Cerebellar nuclear complex (tissue), 1 donor: ENCODE measurements around the gene LINC01488.

Source experiments
- DNase-seq, 2 experiments: peaks; one replicate each; lab custom pipeline; 2025; lab: John Stamatoyannopoulos, UW

LINC01488 gene

GRCh38 chr11:69445131-69445470, 36.4 kb upstream of the LINC01488 start:
- DNase-seq, result no peak

GRCh38 chr11:69446108-69446507, 35.4 kb upstream of the LINC01488 start:
- DNase-seq, result no peak

- no peak for DNase-seq
Observed at GRCh38 chr11:69447786-69448185, 33.7 kb upstream of the LINC01488 start.

GRCh38 chr11:69448471-69449284, 32.8 kb upstream of the LINC01488 start:
- no peak for DNase-seq

- DNase-seq, result no peak
Observed at GRCh38 chr11:69449320-69450063, 32.0 kb upstream of the LINC01488 start.

GRCh38 chr11:69450064-69450856, 31.2 kb upstream of the LINC01488 start:
- no peak for DNase-seq

- no peak for DNase-seq
Observed at GRCh38 chr11:69450857-69451220, 30.6 kb upstream of the LINC01488 start.

GRCh38 chr11:69451289-69451688, 30.2 kb upstream of the LINC01488 start:
- no peak for DNase-seq

GRCh38 chr11:69452206-69452987, 29.1 kb upstream of the LINC01488 start:
- DNase-seq, result no peak

- no peak for DNase-seq
Observed at GRCh38 chr11:69453151-69453550, 28.3 kb upstream of the LINC01488 start.

GRCh38 chr11:69454018-69454417, 27.4 kb upstream of the LINC01488 start:
- no peak for DNase-seq

GRCh38 chr11:69455969-69456368, 25.5 kb upstream of the LINC01488 start:
- DNase-seq, result no peak

- no peak for DNase-seq
Observed at GRCh38 chr11:69456712-69457111, 24.8 kb upstream of the LINC01488 start.

GRCh38 chr11:69459848-69460539, 21.5 kb upstream of the LINC01488 start:
- no peak for DNase-seq

GRCh38 chr11:69460540-69461257, 20.8 kb upstream of the LINC01488 start:
- no peak for DNase-seq

- DNase-seq, result no peak
Observed at GRCh38 chr11:69461272-69461962, 20.0 kb upstream of the LINC01488 start.

- DNase-seq, result no peak
Observed at GRCh38 chr11:69462106-69462951, 19.1 kb upstream of the LINC01488 start.

- DNase-seq, result no peak
Observed at GRCh38 chr11:69463181-69463994, 18.1 kb upstream of the LINC01488 start.
